Coronary artery (tissue), 2 donors: Measurements from ENCODE around the gene SRSF2.
A peak's percentile ranks its signal among the peaks of the same experiment; 100 is the strongest.
"Not testable (repeated sequence)": the region's sequence is repeated elsewhere in the genome, so short reads cannot be mapped to it uniquely, and the experiment has no call there.

ENCODE experiments used
- DNase-seq: peaks from one replicate; pipeline ENCODE4 v3.0.0-alpha.2; 2017; ENCODE audit warnings: low spot score
- H3K27ac ChIP-seq, 2 donors: fragments of 200-600 bp; sonication (generic); one replicate each; pipeline ENCODE4 v1.5.1; 2016 to 2019
- H3K4me3 ChIP-seq: fragments of 200-600 bp; sonication (generic); 2 replicates; pipeline ENCODE4 v1.5.1; 2016; ENCODE audit warnings: mild to moderate bottlenecking, moderate library complexity
- TF ChIP-seq, protein P1 (sequence below): fragments of 200-600 bp; sonication (generic); IDR thresholded peaks from one replicate; pipeline ENCODE4 v1.5.1; 2019; ENCODE audit warnings: antibody characterized with exemption

SRSF2 gene

DNA sequence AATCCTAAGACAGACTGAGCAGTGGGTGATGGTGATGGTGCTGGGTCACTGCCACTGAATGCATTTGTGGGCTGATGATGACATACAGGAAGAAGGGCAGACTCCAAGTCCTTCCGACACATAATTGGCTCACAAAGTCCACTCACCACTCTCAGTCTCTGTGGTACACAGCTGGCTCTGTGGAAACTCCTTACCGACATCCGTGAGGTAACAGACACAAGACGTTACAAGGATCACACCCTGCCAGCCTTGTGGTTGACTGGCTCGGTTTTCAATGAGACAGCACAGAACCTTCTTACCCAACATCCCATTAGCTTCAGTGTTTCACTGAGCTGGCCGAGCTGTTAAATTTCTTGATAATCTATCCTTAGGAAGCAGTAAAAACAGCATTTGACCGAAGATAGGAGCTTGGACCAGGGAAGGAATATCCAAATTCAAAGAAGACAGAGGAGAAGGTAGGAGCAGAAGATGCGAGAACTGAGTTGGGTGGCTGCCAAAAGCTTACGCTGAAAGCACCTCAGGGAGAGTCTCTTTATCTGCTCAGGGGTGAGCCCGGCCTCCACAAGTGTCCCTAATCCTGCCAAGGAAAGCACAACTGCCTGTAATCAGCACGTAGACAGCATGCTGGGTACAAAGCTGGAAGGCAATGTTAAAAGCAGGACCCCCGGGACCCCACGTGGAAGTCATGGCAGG, 20.8 kb downstream of the SRSF2 start:
- DNase-seq: no peak

DNA sequence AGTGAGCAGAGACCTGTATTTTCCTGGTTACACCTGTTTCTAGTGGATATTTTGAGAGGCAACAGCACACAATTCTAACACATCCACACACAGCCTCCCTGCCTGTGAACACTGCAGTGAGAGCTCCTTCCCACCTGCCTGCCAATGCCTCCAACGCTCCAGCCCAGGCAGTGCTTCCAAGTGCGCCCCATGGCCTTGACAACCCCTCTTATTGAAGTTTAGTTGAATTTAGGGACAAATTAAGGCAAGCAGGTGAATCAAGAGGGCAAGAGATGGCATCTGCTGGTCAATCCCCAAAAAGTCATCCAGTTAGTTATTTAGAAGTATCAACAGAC, 21.7 kb downstream of the SRSF2 start:
- DNase-seq: no peak
- no peak overlapping the region for H3K4me3 ChIP-seq
- H3K27ac ChIP-seq: peak overlapping the region in 1 of 2 donors; percentile 82
- TF ChIP-seq, protein P1, sequence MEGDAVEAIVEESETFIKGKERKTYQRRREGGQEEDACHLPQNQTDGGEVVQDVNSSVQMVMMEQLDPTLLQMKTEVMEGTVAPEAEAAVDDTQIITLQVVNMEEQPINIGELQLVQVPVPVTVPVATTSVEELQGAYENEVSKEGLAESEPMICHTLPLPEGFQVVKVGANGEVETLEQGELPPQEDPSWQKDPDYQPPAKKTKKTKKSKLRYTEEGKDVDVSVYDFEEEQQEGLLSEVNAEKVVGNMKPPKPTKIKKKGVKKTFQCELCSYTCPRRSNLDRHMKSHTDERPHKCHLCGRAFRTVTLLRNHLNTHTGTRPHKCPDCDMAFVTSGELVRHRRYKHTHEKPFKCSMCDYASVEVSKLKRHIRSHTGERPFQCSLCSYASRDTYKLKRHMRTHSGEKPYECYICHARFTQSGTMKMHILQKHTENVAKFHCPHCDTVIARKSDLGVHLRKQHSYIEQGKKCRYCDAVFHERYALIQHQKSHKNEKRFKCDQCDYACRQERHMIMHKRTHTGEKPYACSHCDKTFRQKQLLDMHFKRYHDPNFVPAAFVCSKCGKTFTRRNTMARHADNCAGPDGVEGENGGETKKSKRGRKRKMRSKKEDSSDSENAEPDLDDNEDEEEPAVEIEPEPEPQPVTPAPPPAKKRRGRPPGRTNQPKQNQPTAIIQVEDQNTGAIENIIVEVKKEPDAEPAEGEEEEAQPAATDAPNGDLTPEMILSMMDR: no peak

More for the DNA sequence above, 20.8 kb downstream of the SRSF2 start:
- Histone ChIP-seq H3K4me3 (peak overlapping the region; percentile 39), H3K27ac (peak overlapping the region; percentile 47 to 82)
- TF ChIP-seq, protein P1: no peak

DNA sequence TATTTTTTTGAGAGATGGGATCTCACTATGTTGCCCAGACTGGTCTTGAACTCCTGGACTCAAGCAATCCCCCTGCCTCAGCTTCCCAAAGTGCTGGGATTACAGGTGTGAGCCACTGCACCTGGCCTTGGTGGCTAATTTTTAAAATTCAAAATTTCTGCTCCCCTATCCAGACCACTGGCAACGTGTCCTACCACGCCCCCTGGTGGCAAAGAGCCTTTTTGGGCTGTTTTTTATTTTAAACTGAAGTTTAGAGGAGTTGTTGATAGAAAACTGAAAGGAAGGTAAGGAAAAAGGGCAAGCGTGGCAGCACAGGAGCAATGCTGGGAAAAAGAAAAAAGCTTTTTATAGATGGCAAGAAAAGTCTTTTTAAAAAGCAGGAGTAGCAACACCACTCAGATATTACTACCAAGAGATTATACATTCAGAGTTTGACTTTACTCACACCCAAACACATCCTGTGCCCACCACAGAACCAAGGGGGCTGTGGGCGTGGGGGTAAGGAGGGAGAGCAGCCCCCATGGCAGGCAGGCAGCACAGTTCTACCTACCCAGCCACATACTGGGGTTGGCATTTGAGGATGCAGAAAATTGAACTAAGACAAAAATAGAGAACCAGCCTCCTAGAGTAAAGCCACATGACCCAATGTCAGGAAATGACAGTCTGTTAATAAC, 22.2 kb downstream of the SRSF2 start:
- TF ChIP-seq, protein P1: peak; percentile 77
- H3K27ac ChIP-seq: peak overlapping the region in 1 of 2 donors; percentile 82
- H3K4me3 ChIP-seq: no peak overlapping the region
- no peak for DNase-seq

DNA sequence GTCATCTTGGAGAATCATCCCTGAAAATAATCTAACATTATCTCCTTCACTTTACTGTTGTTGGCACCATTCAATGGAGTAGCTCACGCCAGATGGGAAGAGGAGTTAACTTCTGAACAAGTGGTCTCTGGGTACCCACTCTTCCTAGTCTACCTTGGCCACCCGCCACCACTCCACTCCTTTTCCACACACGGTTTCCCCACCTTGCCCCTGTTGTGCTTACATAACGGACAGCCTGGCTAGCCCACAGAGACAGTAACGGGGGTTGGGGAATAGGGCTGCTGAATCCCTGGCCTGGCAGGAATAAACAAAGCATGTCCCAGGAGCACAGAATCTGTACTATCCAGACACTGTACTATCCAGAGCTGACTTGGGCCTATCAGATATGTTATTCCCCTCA, 22.8 kb downstream of the SRSF2 start:
- no peak overlapping the region for H3K4me3 ChIP-seq
- H3K27ac ChIP-seq: peak overlapping the region in 1 of 2 donors; percentile 65
- TF ChIP-seq, protein P1: no peak
- DNase-seq: no peak

DNA sequence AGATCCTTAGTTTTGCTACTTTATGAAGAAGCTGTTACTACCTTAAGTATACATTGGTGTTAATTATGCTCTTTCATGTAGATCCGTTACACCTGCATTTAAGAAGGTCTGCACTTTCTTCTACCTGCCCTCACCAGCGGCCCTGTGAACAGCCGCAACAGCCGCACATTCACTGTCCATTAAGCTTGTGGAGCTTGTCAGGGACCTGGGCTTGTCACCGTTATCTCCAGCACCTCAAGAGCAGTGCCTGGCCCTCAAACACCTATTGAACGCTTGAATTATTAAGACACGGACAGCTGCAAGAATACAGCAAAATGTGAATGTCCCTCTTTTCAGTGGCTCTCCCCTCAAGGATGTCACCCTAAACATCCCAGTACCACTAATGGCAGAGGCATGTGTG, 23.4 kb downstream of the SRSF2 start:
- no peak for DNase-seq
- no peak overlapping the region for H3K27ac ChIP-seq
- TF ChIP-seq, protein P1: no peak
- no peak overlapping the region for H3K4me3 ChIP-seq

DNA sequence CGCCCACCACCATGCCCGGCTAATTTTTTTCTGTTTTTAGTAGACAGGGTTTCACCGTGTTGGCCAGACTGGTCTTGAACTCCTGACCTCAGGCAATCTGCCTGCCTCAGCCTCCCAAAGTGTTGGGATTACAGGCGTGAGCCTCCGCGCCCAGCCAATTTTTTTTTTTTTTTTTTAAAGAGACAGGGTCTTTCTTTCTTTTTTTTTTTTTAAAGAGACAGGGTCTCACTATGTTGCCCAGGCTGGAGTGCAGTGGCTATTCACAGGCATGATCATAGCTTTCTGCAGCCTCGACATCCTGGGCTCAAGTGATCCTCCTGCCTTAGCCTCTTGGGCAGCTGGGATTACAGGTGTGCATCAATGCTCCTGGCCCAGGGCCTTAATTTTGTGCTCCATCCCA, 24.8 kb downstream of the SRSF2 start:
- H3K27ac ChIP-seq, DNase-seq, H3K4me3 ChIP-seq: not testable (repeated sequence)

DNA sequence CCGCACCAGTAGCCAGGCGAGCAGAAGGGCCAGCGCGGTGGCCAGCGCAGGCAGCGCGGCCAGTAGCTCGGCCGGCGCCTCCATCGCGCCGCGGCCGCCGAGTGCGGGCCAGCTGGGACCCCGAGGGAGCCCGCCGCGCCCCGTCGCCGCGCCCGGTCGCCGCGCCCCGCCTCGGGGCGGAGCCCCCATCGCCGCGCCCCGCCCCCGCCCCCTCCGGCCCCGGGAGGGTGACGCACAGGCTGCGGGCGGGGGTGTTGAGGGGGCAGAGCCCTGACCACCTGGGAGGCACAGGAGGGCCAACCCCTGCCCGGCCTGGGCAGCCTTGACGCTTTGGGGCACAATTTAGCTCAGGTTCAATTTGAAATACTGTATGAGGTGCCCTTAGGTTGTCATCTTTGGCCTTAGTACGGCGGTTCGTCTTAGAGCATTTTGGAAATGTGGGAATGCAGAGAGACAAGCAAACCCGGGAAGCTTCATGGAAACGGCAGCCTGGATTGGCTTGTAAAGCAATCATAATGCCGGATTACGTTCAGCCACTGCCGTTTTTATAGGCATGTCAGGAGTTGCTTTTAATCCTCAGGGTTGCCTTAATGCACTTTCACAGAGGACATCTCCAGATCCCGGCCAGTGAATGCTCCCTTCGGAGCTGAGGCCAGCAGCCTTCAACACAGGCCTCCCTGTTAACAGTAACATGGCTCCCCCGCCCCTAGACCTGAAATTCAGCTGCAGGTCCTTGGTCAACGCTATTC, 26.1 kb downstream of the SRSF2 start, which contains the start of gene MXRA7:
Gene MXRA7, minus strand, starts transcription at position 103 of the 749 bp plus-strand sequence. Its CDS starts 19 bp downstream, at position 84.
- peak; percentile 90 for DNase-seq
- peak within 1 kb of the TSS; percentile 96 to 99 for H3K27ac ChIP-seq
- H3K4me3 ChIP-seq: peak within 1 kb of the TSS; percentile 99
- TF ChIP-seq, protein P1: no peak

DNA sequence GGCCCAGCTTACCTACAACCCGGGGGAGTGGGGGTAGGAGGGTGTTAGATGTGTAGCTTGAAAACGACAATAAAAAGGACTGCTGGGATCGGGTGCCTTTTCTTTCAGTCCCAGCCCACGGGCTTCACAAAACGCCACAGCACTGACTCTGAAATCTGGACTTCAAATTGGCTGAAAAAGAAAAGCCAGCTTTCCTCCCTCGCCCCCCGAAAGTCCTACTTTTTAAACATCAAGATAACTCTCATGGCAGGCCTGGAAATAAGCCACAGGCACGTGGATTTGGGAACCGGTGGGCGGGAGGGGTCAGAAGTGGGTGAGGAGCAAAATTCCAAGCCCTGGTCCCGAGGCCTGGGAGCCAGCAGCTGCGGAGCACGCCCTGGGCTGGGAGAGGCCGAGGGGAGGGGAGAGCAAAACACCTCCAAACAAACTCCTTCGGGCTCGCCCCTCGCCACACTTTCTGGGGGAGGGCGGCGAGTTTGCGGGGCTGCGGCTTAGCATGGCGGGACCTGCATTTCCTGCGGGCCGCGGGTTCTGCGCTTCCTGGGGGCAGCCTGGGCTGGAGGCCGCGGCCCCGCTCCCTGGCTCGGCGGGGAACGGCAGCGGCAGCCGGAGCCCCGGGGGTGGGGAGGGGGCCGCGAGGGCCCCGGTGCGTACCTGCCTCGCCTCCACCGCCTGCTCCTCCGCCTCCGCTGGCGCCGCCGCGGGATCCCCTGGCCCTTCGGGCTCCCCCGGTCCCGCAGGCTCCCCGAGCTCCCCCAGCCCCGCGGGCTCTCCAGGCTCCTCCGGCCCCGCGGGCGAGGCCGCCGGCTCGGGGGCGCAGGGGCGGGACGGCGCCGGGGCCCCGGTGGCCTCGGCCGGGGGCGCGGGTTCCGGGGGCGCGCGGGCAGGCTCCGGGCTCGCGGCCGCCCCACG, 26.9 kb downstream of the SRSF2 start:
- Histone ChIP-seq H3K4me3 (peak overlapping the region; percentile 99), H3K27ac (peak overlapping the region; percentile 96 to 99)
- DNase-seq: not testable (repeated sequence)
